Body of pancreas (tissue), 4 donors: Measurements from ENCODE around the gene TRIM6. TPM values are rescaled to one million over a fixed set of nuclear protein-coding genes. Genes with fewer than 3 reads are reported as not detected.
"Not testable (repeated sequence)": the region's sequence is repeated elsewhere in the genome, so short reads cannot be mapped to it uniquely, and the experiment has no call there.

Source experiments
- ATAC-seq: fragments of 150-250 bp; one replicate; pipeline ENCODE4 v1.9.1; 2016
- DNase-seq, 4 donors: peaks; one replicate each; pipeline ENCODE4 v3.0.0-alpha.2; 2019
- H3K27ac ChIP-seq, 4 donors: fragments of 200-600 bp; sonication (generic); 1 replicate in 3 of 4; 2 replicates in 1 of 4; pipeline versions ENCODE4 v1.5.1 to v1.6.1; 2016 to 2019; ENCODE audit warnings: mild to moderate bottlenecking in 1 of 4, mixed read lengths in 1 of 4, moderate library complexity in 1 of 4
- H3K27me3 ChIP-seq, 2 donors: fragments of 200-600 bp; sonication (generic); one replicate each; pipeline ENCODE4 v1.6.0; 2016; ENCODE audit warnings: mild to moderate bottlenecking in 1 of 2
- H3K36me3 ChIP-seq, 2 donors: fragments of 200-600 bp; sonication (generic); replicated peaks in 1 of 2; 2 replicates each; pipeline ENCODE4 v1.5.1; 2016; ENCODE audit warnings: low read depth in 2 of 2; ENCODE audit not compliant: insufficient read depth in 1 of 2
- H3K4me1 ChIP-seq: fragments of 200-600 bp; sonication (generic); one replicate; pipeline ENCODE4 v1.6.0; 2016
- H3K4me3 ChIP-seq, 2 donors: fragments of 200-600 bp; sonication (generic); 1 replicate in 1 of 2; 2 replicates in 1 of 2; pipeline ENCODE4 v1.5.1; 2016 to 2019
- H3K9me3 ChIP-seq, 3 donors: fragments of 200-600 bp; sonication (generic); 1 replicate in 2 of 3; 2 replicates in 1 of 3; pipeline ENCODE4 v1.5.1; 2016
- CTCF ChIP-seq, 7 experiments: fragments of 450-650 bp in 4 of 7; fragments of 200-600 bp in 3 of 7; sonication (generic) in 3 of 7; IDR thresholded peaks; one replicate each; pipeline ENCODE4 v1.5.1; 2016 to 2019; ENCODE audit warnings: antibody characterized with exemption in 7 of 7
- POLR2A ChIP-seq, 3 donors: fragments of 450-650 bp; IDR thresholded peaks; one replicate each; pipeline ENCODE4 v1.6.1; 2016; ENCODE audit warnings: antibody characterized with exemption in 3 of 3, mild to moderate bottlenecking in 2 of 3
- WGBS, 2 donors: methylation state at CpG; one replicate each; pipeline ENCODE4 v1.1.5; 2017; 5-methylcytosine and 5-hydroxymethylcytosine counted together
- intact Hi-C: fragments of 100-400 bp; cut with DNase I; formaldehyde crosslinking; loops from one replicate; pipeline ENCODE4 v1.15.1; 2023
- total RNA-seq, 2 donors: library from RNA; depleted of rRNA; stranded (reverse); fragments of >200 nt; gene quantifications; one replicate each; pipeline ENCODE4 v1.1.0, GENCODE V29; 2016

The TRIM6 gene
- total RNA-seq, 2 donors from 2014 or later = 2.1 to 2.6 TPM

GRCh38 chr11:5575152-5575551 is 21.3 kb upstream of the TRIM6 start:
- no peak overlapping the region for H3K4me3 ChIP-seq
- no peak for TF ChIP-seq CTCF (IDR thresholded peaks at IDR 0.05)
- no peak for TF ChIP-seq POLR2A (IDR thresholded peaks at IDR 0.05)
- H3K9me3 ChIP-seq = no peaks in the 10 kb centered on the region
- 70 to 71% methylated on average over 4 of the region's 4 CpGs for WGBS, 2 donors
- H3K4me1 ChIP-seq = no peaks in the 10 kb centered on the region
- ATAC-seq (no peak), DNase-seq (no peak)
- no peak overlapping the region for H3K27ac ChIP-seq
- no peaks in the 10 kb centered on the region for H3K36me3 ChIP-seq
- no peaks in the 10 kb centered on the region for H3K27me3 ChIP-seq
- intact Hi-C loops = no loop called here

GRCh38 chr11:5577101-5577500 is 19.3 kb upstream of the TRIM6 start:
- no peak for ATAC-seq
- H3K27ac ChIP-seq = no peak overlapping the region
- no peaks in the 10 kb centered on the region for H3K9me3 ChIP-seq
- DNase-seq = no peak
- H3K36me3 ChIP-seq = no peaks in the 10 kb centered on the region
- intact Hi-C loops = no loop called here
- no peak for TF ChIP-seq CTCF (IDR thresholded peaks at IDR 0.05)
- no peak for TF ChIP-seq POLR2A (IDR thresholded peaks at IDR 0.05)
- H3K27me3 ChIP-seq = no peaks in the 10 kb centered on the region
- H3K4me1 ChIP-seq = no peaks in the 10 kb centered on the region
- H3K4me3 ChIP-seq = no peak overlapping the region

- Histone ChIP-seq H3K36me3 (no peaks in the 10 kb centered on the region), H3K4me1 (no peaks in the 10 kb centered on the region), H3K27ac (no peak within 1 kb of the TSS), H3K4me3 (no peak within 1 kb of the TSS), H3K27me3 (no peaks in the 10 kb centered on the region), H3K9me3 (no peaks in the 10 kb centered on the region)
- TF ChIP-seq CTCF (IDR thresholded peaks at IDR 0.05) = no peak
- no peak for TF ChIP-seq POLR2A (IDR thresholded peaks at IDR 0.05)
- intact Hi-C loops = no loop called here
- no peak for ATAC-seq
- no peak for DNase-seq
- 91 to 93% methylated on average over 8 of the region's 8 CpGs for WGBS, 2 donors
Observed at GRCh38 chr11:5580577-5580976, 15.9 kb upstream of the TRIM6 start, which contains the start of gene OR52B6. Gene OR52B6 (plus strand): TSS chr11:5580877. CDS start chr11:5580877, 0 bp downstream.

- DNase-seq = no peak
- Histone ChIP-seq H3K9me3 (no peaks in the 10 kb centered on the region), H3K4me3 (no peak overlapping the region), H3K27ac (no peak overlapping the region), H3K36me3 (no peaks in the 10 kb centered on the region), H3K4me1 (no peaks in the 10 kb centered on the region), H3K27me3 (no peaks in the 10 kb centered on the region)
- 74 to 85% methylated on average over 4 of the region's 4 CpGs for WGBS, 2 donors
- TF ChIP-seq POLR2A (IDR thresholded peaks at IDR 0.05) = no peak
- no peak for TF ChIP-seq CTCF (IDR thresholded peaks at IDR 0.05)
- intact Hi-C loops = no loop called here
- no peak for ATAC-seq
Observed at GRCh38 chr11:5581014-5581413, 15.4 kb upstream of the TRIM6 start.

- H3K27ac ChIP-seq, H3K4me3 ChIP-seq, H3K4me1 ChIP-seq, ATAC-seq, DNase-seq, intact Hi-C loops, H3K9me3 ChIP-seq, H3K36me3 ChIP-seq, H3K27me3 ChIP-seq: not testable (repeated sequence)
- 86 to 88% methylated on average over 5 of the region's 5 CpGs for WGBS, 2 donors
Observed at GRCh38 chr11:5584458-5584857, 12.0 kb upstream of the TRIM6 start.

- WGBS, 2 donors = 95 to 100% methylated on average over 7 to 30 of the region's 31 CpGs
- DNase-seq, ATAC-seq, H3K27me3 ChIP-seq, H3K4me1 ChIP-seq, H3K4me3 ChIP-seq, H3K36me3 ChIP-seq, intact Hi-C loops, H3K27ac ChIP-seq, H3K9me3 ChIP-seq: not testable (repeated sequence)
Observed at GRCh38 chr11:5589906-5590305, 6.5 kb upstream of the TRIM6 start.
